GM18868 (cell line): ENCODE results near the gene KCTD16.

Experiments used
- ATAC-seq: cut with Tn5 transposase; IDR thresholded peaks from one replicate; pipeline ENCODE4 v1.9.1; 2021; ENCODE audit warnings: mild to moderate bottlenecking, moderate library complexity; ENCODE audit not compliant: unreplicated experiment

Gene KCTD16

GRCh38 chr5:144329681-144330080, 159.0 kb downstream of the KCTD16 start:
- no peak for ATAC-seq

DNA sequence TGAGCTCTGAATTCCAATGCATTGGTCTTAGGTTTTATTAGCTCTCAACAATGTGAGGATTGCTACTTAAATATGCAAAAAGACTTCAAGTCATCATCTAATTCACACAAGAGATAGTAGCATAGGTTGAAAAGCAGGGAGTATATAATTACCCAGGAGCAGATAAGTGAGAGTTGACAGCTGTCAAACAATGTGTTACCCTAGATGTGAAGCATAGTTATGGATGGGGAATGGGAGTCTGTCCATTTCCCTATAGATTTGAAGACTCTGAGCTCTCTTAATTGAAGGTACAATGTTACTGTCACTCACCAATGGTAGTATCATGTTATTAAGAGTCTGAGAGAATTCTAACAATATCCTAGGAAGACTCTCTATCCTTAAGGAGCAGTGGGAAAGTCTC, 160.7 kb downstream of the KCTD16 start:
- ATAC-seq: no peak

DNA sequence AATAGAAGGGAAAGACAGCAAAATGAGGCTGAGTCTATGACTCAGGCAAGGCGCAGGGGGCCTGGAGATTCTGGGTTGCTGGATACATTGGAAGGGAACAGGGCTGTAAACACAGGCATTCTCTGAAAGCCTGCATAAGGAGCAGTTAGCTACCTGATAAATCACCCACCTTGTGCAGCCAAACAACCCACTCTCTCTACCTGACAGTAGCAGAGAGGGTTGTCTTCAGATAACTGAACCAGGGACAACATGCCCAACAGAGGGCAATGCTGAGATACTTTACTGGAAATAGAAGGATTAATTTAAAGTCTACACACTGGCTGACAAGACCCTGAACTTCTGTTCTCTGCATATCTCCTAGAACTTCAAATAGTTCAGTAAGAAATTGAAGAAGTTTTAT, 161.6 kb downstream of the KCTD16 start:
- no peak for ATAC-seq

- ATAC-seq: peak; percentile 45
Measured at GRCh38 chr5:144333336-144333920, 162.8 kb downstream of the KCTD16 start.

DNA sequence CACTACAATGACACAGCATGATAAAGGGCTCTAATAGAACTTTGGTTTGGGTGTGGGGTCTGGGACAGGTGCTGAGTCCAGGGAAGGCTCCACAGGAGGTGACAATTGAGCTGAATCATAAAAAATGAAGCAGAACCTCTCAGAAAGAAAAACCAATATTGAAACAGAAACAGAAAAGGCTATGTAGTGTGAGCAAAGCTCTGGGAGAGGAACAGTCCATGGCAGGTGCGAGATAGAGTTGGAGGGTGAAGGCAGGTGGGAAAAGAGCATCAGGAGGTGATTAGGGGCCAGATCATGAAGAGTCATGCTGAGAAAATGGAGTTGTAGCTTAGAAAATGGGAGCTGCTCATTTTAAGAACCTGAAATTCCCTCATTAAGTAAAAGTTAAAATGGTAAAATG, 164.9 kb downstream of the KCTD16 start:
- ATAC-seq: peak; percentile 58

DNA sequence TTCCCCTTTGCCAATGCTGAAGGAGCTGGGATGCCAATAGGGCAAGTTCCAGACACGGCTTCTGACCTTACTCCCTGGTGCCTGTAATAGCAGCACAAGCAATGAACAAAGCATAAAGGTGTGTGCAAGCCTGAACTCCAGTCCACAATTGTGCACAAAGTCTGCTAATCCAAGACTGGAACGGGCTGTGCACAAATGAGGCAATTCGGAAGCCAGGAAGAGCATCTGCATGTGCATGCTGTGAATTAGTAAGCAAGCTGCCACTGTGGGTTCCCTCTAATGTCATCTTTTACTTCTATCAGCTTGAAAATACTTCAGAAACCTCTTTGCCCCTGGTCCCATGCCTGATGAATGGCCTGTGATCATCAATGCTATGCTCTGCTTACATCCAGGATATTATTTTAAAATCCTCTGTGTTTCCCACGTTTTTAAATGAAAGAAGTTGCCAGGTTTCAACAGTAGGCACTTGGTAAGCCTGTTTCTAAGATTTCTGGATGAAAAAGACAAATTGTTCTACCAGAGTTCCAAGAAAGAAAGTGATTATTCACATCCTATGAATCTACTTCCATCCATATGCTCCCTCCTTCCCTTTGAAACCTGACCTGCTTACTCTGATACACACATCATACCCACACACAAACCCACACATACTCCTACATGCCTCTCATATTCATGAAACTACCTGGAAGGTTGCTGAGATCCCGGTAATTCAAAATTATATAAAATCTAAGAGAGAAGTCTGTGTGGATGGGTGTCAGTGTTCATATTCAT, 165.7 kb downstream of the KCTD16 start:
- no peak for ATAC-seq

DNA sequence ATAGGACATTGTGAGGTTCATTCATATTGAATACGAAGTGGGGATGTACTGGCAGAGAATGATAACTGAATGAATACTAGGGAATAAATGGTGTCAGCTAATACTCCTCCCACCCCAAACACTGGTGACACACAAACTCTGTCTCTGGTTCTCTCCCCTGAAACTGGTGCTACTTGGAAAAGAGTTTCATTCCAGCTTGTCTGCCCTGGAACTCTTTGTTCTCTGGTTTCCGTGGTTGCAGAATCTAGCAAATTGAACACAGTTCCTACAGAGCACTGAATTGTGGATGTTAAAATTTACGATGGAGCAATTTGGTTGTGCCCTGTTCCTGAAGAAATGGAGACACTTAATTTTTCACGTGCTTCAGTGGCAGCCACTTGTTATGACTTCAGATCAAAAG, 181.7 kb downstream of the KCTD16 start:
- no peak for ATAC-seq

- ATAC-seq: no peak
Measured at GRCh38 chr5:144352732-144353317, 182.2 kb downstream of the KCTD16 start.

DNA sequence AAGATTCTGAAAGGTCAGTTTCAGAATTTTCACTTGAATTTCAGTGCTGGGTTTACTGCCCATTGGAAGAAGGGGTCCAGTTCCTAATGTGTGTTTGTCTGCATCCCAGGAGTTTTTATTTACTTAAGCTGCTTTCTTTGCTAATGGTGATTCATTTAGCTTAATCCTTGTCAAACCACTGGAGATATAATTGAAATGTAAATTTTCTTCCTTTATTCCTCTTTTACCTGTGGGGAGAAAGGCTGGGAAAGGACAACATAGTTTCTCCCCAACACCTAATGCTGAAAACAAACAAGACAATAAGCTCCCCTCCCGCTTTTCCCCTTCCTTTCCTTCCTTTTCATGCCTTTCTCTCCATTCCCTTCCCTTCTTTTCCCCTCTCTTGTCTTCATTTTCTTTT, 185.8 kb downstream of the KCTD16 start:
- ATAC-seq: no peak

- ATAC-seq: no peak
Measured at GRCh38 chr5:144361406-144361805, 190.7 kb downstream of the KCTD16 start.

GRCh38 chr5:144365885-144366284, 195.2 kb downstream of the KCTD16 start:
- no peak for ATAC-seq

DNA sequence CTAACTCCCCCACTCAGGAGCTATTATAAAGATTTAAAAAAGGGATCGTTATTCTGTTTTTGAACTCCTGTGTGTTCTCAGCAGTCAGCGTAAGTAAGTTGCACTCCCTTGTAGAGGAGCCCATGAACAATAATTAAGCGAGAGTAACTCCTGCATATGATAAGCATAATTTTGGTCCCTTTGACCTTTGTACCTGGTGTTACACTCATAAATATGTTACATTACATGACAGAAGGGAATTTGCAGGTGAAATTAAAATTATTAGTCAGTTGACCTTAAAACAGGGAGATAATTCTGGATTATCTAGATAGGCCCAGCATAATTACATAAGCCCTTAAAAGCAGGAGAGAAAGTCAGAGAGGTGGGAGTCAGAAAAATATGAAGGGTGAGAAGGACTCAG, 197.3 kb downstream of the KCTD16 start:
- no peak for ATAC-seq

DNA sequence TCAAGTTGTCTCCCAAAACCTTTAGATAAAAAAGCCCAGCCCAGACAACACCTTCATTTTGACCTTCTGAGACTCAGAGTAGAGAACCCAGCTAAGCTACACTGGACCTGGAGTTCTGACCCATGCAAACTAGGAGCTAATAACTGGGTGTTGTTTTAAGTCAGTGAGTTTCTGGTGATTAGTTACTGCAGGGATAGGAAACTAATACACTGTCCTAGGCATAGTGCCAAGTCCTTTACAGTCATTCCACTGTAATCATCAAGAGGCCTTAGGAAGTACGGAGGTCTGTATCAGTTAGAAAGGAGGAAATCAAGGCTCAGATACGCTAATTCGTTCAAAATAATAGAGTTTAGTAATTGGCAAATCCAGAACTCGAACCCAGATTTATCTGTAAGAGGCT, 197.9 kb downstream of the KCTD16 start:
- peak; percentile 30 for ATAC-seq

DNA sequence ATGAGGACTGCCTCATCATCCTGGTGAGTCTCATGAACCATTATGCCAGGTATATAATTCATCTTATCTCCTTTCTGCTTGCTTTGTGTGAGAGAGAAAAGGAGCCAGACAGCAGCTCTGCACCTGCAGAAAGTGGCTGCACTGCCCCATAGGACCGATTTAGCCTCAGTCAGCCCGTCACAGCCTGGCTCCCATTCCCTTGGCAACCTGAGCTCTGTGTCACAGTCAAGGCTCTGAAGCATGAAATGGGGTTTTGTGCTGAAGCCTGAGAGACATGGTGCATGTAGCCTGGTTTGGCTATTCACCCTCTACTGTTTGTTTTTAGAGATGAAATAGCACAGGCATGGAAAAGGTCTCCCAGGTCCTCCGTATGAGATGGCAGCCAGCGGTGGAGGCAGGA, 198.3 kb downstream of the KCTD16 start:
- ATAC-seq: peak; percentile 95

- no peak for ATAC-seq
Measured at GRCh38 chr5:144370273-144370672, 199.6 kb downstream of the KCTD16 start.

- no peak for ATAC-seq
Measured at GRCh38 chr5:144374637-144375036, 204.0 kb downstream of the KCTD16 start.

DNA sequence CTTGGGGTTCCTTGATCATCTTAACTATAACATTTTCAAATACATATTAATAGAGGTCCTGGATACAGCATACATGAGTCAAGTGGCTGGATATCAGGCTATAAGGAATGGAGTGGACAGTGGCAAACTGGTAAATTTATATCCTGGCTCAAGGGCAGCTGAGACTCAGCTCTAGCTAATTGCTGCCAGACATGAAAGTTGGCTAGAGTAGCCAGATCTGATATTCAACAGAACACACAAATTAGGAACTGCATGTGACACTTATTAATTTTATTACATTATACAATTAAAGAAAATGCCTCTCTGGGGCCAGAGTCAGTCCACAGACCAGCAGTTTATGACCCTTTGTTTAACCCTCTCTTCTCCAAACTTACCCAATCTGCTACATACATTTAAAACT, 206.5 kb downstream of the KCTD16 start:
- no peak for ATAC-seq

DNA sequence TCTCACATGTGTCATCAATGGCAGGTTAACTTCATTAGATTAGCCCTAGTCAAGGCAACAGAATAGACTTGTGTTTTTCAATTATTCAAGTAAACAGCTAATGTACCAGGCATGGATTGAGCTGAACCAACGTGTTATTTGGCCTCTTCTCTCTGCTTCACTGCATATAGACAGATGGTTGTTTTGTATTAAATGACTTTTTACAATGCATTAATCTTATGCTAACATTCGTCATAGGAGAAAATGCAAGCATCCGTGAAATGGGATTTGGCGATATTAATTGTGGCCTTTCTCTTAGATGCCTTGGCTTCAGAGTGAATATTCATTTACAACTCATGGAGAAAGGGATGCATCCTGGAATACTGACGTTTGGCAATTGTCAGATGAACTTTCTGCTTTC, 208.0 kb downstream of the KCTD16 start:
- ATAC-seq: no peak

DNA sequence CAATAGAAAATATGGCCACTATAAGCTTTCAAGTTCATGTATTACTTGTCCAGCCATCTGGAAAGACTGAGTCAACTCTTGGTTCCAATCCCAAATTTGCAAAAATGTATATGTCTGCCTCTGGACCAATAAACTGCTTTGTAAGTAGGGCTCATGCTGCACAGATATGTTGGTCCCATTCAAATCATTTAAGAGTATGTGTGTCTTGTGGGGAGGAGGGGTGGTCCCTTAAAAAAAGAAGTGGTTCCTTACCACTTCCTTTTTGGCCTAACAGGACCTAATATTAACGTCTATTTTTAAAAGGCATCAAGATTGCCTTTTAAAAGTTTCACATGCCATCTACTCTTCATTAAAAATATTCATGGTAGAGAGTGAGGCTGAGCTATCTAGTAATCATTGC, 214.9 kb downstream of the KCTD16 start:
- ATAC-seq: no peak

DNA sequence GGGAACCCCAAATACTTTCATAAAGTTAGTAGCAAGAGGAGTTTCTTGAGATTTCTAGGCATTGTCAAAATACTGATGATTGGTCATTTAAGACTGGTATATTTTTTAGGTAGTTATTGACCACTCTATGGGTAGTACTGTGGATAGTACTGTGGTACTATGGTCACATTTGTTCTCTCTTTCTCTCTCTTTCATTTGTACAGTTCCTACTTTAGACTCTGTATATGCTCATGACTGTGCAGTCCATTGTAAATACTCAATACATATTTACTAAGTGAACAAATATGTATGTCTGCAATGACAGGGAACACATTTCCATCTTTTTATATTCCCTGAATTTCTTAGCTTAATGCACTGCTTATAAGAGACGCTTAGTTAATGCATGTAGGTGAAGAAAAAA, 215.6 kb downstream of the KCTD16 start:
- no peak for ATAC-seq

- no peak for ATAC-seq
Measured at GRCh38 chr5:144390133-144390532, 219.5 kb downstream of the KCTD16 start.

- ATAC-seq: no peak
Measured at GRCh38 chr5:144391044-144391443, 220.4 kb downstream of the KCTD16 start.
